Tibial artery (tissue), 4 donors: ENCODE results near the gene BDKRB1.

ENCODE experiments used
- DNase-seq, 2 donors: peaks; one replicate each; pipeline ENCODE4 v3.0.0-alpha.2; 2019
- H3K27ac ChIP-seq, 2 donors: fragments of 200-600 bp; sonication (generic) in 1 of 2; 1 replicate in 1 of 2; 2 replicates in 1 of 2; pipeline ENCODE4 v1.5.1; 2018 to 2019; ENCODE audit warnings: mild to moderate bottlenecking in 1 of 2
- H3K27me3 ChIP-seq, 2 donors: fragments of 200-600 bp; sonication (generic) in 1 of 2; one replicate each; pipeline versions ENCODE4 v1.5.1 to v1.6.0; 2016 to 2019
- H3K36me3 ChIP-seq, 3 donors: fragments of 200-600 bp; sonication (generic) in 2 of 3; one replicate each; pipeline ENCODE4 v1.5.1; 2016 to 2019; ENCODE audit warnings: mild to moderate bottlenecking in 2 of 3
- H3K4me1 ChIP-seq, 4 donors: fragments of 200-600 bp; sonication (generic) in 2 of 4; 1 replicate in 3 of 4; 2 replicates in 1 of 4; pipeline ENCODE4 v1.5.1; 2016 to 2019
- H3K4me3 ChIP-seq, 2 donors: fragments of 200-600 bp; sonication (generic) in 1 of 2; 1 replicate in 1 of 2; 2 replicates in 1 of 2; pipeline ENCODE4 v1.5.1; 2018 to 2019; ENCODE audit warnings: mild to moderate bottlenecking in 2 of 2
- H3K9me3 ChIP-seq, 3 donors: fragments of 200-600 bp; sonication (generic) in 1 of 3; one replicate each; pipeline ENCODE4 v1.5.1; 2016 to 2019
- intact Hi-C: fragments of 100-400 bp; cut with DNase I; formaldehyde crosslinking; loops from one replicate; pipeline ENCODE4 v1.15.0; 2023; ENCODE audit warnings: low total_unique reads
- TF ChIP-seq, protein P1 (sequence below), 2 experiments: fragments of 200-600 bp in 1 of 2; fragments of 450-650 bp in 1 of 2; IDR thresholded peaks; one replicate each; pipeline ENCODE4 v1.5.1; 2017 to 2019; ENCODE audit warnings: antibody characterized with exemption in 2 of 2, mild to moderate bottlenecking in 1 of 2, moderate library complexity in 1 of 2

Gene BDKRB1

DNA sequence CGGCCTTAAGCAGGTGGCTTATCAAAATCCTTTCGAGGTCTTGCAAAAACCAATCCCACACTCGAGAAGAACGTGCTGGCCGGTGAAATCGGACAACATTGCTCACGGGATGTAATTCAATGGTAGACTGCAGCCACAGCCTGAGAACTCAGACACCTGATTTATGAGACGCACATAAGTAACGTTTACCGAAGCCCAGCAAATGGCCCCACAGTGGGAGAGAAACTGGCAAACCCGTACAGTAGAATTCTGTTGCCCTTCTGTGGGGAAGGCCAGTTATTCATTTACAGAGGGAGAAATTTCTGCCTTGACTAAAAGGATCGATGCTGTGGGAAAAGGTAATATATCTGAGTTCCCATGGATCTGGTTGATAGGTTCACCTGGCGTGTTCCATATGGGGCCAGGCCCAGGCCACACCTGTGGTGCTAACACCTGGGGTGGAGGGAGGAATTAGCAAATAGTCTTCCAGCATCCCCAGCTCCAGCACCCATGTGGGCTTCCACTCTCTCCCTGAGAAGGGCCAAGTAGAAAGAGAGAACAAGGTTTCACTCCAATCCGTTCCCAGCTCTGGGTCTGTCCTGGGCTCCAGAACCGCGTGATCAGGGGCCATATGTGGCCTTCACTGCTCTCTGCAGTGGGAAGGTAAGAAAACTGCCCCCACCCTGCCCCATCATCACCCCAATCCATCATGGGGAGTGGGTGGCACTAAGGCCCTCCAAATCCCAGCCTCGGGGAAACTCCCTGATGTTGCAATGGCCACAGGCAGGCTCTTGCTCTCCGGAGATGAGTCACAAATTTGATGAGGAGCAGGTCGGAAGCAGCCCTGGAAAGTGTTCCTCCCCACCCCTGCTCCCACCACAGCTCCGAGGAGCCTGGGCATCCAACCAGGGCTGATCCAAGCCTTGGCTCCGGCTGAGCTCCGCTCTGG is 12.7 kb downstream of the BDKRB1 start:
- no peak overlapping the region for H3K4me3 ChIP-seq
- no peak overlapping the region for H3K27ac ChIP-seq
- peaks cover 0 to 5% (median 0%) of the 10 kb centered on the region in 3 donors for H3K9me3 ChIP-seq
- H3K4me1 ChIP-seq, result no peaks in the 10 kb centered on the region
- H3K36me3 ChIP-seq, result no peaks in the 10 kb centered on the region
- intact Hi-C loops, result no loop called here
- DNase-seq, result peak in 1 of 2 donors; percentile 45
- H3K27me3 ChIP-seq, result peaks cover 0 to 14% of the 10 kb centered on the region in 2 donors
- TF ChIP-seq, protein P1, sequence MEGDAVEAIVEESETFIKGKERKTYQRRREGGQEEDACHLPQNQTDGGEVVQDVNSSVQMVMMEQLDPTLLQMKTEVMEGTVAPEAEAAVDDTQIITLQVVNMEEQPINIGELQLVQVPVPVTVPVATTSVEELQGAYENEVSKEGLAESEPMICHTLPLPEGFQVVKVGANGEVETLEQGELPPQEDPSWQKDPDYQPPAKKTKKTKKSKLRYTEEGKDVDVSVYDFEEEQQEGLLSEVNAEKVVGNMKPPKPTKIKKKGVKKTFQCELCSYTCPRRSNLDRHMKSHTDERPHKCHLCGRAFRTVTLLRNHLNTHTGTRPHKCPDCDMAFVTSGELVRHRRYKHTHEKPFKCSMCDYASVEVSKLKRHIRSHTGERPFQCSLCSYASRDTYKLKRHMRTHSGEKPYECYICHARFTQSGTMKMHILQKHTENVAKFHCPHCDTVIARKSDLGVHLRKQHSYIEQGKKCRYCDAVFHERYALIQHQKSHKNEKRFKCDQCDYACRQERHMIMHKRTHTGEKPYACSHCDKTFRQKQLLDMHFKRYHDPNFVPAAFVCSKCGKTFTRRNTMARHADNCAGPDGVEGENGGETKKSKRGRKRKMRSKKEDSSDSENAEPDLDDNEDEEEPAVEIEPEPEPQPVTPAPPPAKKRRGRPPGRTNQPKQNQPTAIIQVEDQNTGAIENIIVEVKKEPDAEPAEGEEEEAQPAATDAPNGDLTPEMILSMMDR (IDR thresholded peaks at IDR 0.05), result no peak

DNA sequence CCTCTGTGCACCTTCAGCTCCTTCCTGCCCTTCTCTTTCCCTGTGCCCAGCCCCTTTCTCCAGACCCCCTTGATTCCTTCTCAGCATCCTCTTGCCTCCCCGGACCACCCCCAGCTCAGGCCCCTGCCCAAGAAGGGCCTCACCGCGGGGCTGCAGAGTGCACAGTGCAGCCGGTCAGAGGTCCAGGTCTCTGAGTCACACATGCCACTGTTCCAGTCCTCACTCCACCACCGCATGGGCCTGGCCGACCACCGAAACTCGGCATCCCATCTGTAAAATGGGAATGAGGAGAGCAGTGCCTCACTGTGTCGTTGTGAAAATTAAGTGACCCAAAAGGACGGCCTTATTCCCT is 13.3 kb downstream of the BDKRB1 start:
- intact Hi-C loops, result no loop called here
- Histone ChIP-seq H3K27me3 (peaks cover 0 to 14% of the 10 kb centered on the region in 2 donors), H3K9me3 (peaks cover 0 to 5% (median 0%) of the 10 kb centered on the region in 3 donors), H3K27ac (no peak overlapping the region), H3K36me3 (no peaks in the 10 kb centered on the region), H3K4me1 (no peaks in the 10 kb centered on the region), H3K4me3 (no peak overlapping the region)
- TF ChIP-seq, protein P1 (IDR thresholded peaks at IDR 0.05), result no peak
- no peak for DNase-seq

DNA sequence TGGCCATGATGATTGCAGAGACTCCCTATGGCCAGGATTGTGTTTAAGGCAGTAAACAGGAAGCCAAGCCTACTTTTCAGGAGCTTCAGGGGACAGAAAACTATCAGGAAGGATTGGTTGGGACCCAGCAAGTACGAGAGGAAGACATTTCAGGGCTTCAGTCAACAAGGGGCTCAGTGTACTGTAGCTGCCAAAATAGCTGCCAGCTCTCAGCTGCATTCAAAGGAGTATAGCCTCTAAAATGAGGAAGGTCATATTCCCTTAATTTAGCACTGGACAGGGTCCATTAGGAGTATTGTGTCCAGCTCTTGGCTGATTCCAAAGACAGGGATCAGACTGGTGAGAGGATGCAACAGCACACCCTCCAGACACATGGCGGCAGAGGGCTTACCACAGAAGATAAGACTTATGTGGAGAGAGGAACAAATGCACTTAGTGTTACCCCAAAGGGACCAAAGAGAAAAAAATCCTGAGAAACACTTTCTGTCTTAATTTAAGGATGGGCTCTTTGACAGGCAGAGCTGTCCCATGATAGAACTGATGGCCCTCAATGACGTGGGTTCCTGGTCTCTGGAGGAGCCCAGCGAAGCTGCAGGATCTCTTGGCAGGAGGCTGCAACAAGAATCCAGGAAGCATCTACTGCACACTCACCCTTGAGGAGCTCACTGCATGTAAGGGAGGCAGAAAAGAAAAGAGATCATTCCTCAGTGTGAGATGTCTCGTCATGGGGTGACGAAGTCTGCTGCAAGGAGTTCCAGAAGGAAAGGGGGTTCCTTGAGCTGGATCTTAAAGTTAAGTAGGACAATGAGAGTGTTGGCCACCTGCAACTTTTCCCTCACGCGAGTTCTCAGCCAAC is 14.8 kb downstream of the BDKRB1 start:
- no peak for DNase-seq
- TF ChIP-seq, protein P1 (IDR thresholded peaks at IDR 0.05), result no peak

DNA sequence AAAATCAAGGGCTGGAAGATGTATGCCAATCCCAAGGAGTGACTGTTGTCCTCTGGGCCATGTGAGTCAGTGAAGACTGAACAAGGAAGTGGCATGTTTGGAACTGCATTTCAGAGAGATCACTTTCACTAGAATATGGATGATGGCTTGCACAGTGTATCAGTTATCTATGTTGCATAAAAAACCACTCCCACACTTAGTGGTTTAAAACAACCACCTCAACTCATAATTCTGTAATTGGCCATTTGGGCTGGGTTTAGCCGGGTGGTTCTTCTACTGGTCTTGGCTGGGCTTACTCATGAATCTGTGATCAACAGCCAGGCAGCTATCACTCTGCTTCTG is 15.4 kb downstream of the BDKRB1 start:
- TF ChIP-seq, protein P1 (IDR thresholded peaks at IDR 0.05), result no peak
- Histone ChIP-seq H3K27ac (no peak overlapping the region), H3K4me3 (no peak overlapping the region), H3K36me3 (no peaks in the 10 kb centered on the region), H3K4me1 (peaks cover 0 to 5% (median 0%) of the 10 kb centered on the region in 4 donors), H3K27me3 (peaks cover 0 to 14% of the 10 kb centered on the region in 2 donors), H3K9me3 (peaks cover 0 to 5% (median 0%) of the 10 kb centered on the region in 3 donors)
- intact Hi-C loops, result loop anchor here (10.0 kb wide), 1 partner anchor 167 kb away; no protein-coding TSS in a partner anchor
- no peak for DNase-seq

More for the DNA sequence above, 14.8 kb downstream of the BDKRB1 start:
- H3K27me3 ChIP-seq, result peaks cover 0 to 14% of the 10 kb centered on the region in 2 donors
- no peak overlapping the region for H3K27ac ChIP-seq
- H3K9me3 ChIP-seq, result peaks cover 0 to 5% (median 0%) of the 10 kb centered on the region in 3 donors
- H3K4me3 ChIP-seq, result no peak overlapping the region
- intact Hi-C loops, result loop anchor here (10.0 kb wide), 1 partner anchor 166 kb away; no protein-coding TSS in a partner anchor
- no peaks in the 10 kb centered on the region for H3K36me3 ChIP-seq
- H3K4me1 ChIP-seq, result peaks cover 0 to 5% (median 0%) of the 10 kb centered on the region in 4 donors

DNA sequence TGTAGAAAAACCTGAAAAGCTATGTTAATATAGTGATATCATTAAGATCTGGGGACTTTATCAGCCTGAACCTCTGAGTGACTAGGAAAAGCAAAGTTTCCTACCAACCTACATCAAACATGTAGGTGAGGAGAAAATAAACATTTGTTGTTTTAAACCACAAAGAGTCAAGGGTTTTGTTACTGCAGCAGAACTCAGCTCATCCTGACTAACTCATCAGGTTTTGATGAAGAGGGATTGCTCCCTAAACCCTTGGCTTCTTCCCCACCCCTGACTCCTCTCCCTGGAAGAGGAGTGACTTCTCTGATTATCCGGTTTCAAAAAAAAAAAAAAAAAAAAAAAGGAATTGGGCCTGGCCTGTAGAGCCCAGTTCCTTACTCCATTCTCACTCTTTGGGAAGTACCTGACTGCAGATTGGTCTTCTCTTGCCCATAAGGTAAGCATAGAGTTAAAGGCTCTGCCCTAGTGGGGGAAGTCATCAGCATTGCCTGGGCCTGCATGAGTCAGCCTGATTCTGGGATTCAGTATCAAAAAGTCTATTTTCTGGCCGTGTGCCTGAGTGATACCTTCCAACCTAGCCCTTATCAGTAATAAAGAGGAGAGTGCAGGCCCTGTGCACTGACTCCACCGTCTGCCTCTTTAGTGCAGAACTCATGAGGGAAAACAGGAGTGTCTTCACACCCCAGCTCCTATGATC is 16.9 kb downstream of the BDKRB1 start:
- no peak for DNase-seq

More for the DNA sequence above, 16.9 kb downstream of the BDKRB1 start:
- peaks cover 5 to 12% (median 7%) of the 10 kb centered on the region in 3 donors for H3K9me3 ChIP-seq
- TF ChIP-seq, protein P1 (IDR thresholded peaks at IDR 0.05), result no peak
- H3K4me3 ChIP-seq, result no peak overlapping the region
- H3K4me1 ChIP-seq, result peaks cover 0 to 5% (median 0%) of the 10 kb centered on the region in 4 donors
- H3K27ac ChIP-seq, result no peak overlapping the region
- H3K36me3 ChIP-seq, result peaks cover 0 to 4% (median 0%) of the 10 kb centered on the region in 3 donors
- intact Hi-C loops, result loop anchor here (10.0 kb wide), 1 partner anchor 168 kb away; no protein-coding TSS in a partner anchor
- peaks cover 0 to 9% of the 10 kb centered on the region in 2 donors for H3K27me3 ChIP-seq
